Keratinocyte (primary cell): ENCODE data around the gene TNNT2. TPM values are rescaled to one million over a fixed set of nuclear protein-coding genes. Genes with fewer than 3 reads are reported as not detected.

Experiments
- DNase-seq: peaks from one replicate; pipeline ENCODE4 v3.0.0-alpha.2; 2011; ENCODE audit warnings: low read depth, missing footprints, low spot score
- FAIRE-seq: peaks from 2 replicates; lab custom pipeline; 2011; peaks lifted over from hg19 to GRCh38; lab: Jason Lieb, UNC
- H2AFZ ChIP-seq: 2 replicates; pipeline ENCODE4 v1.6.0; 2012; ENCODE audit warnings: low read length, control low read depth, inconsistent platforms; ENCODE audit not compliant: control insufficient read depth
- H3K27ac ChIP-seq: 2 replicates; pipeline ENCODE4 v1.5.1; 2011; ENCODE audit warnings: low read length; ENCODE audit not compliant: control insufficient read depth, insufficient read depth
- H3K27me3 ChIP-seq: 3 replicates; pipeline ENCODE4 v1.6.0; 2011; ENCODE audit warnings: low read length; ENCODE audit not compliant: control insufficient read depth, insufficient read depth; ENCODE audit errors: extremely low read depth
- H3K36me3 ChIP-seq, 2 experiments: 2 replicates in 1 of 2; 3 replicates in 1 of 2; pipeline ENCODE4 v1.5.1; 2011; ENCODE audit warnings: low read length in 2 of 2, mild to moderate bottlenecking in 1 of 2; ENCODE audit not compliant: control insufficient read depth in 2 of 2, insufficient read depth in 2 of 2; ENCODE audit errors: extremely low read depth in 1 of 2
- H3K4me1 ChIP-seq: 3 replicates; pipeline ENCODE4 v1.5.1; 2011; ENCODE audit warnings: low read length; ENCODE audit not compliant: control insufficient read depth, insufficient read depth; ENCODE audit errors: extremely low read depth
- H3K4me2 ChIP-seq: 3 replicates; pipeline ENCODE4 v1.6.0; 2011; ENCODE audit warnings: low read depth, low read length; ENCODE audit not compliant: control insufficient read depth, insufficient read depth; ENCODE audit errors: extremely low read depth
- H3K4me3 ChIP-seq, 3 experiments: fragments of 200-600 bp in 1 of 3; sonication (generic) in 1 of 3; 2 replicates in 2 of 3; 3 replicates in 1 of 3; pipeline ENCODE4 v1.5.1; 2011 to 2016; ENCODE audit warnings: low read length in 3 of 3, mild to moderate bottlenecking in 3 of 3, control low read depth in 2 of 3, inconsistent platforms in 1 of 3, low read depth in 1 of 3, mixed read lengths in 1 of 3, mixed run types in 1 of 3, moderate library complexity in 1 of 3; ENCODE audit not compliant: control insufficient read depth in 2 of 3, insufficient read depth in 2 of 3; ENCODE audit errors: extremely low read depth in 1 of 3
- H3K79me2 ChIP-seq: 2 replicates; pipeline ENCODE4 v1.6.0; 2012; ENCODE audit warnings: low read length; ENCODE audit not compliant: control insufficient read depth, insufficient read depth
- H3K9ac ChIP-seq: 3 replicates; pipeline ENCODE4 v1.6.0; 2011; ENCODE audit warnings: low read length; ENCODE audit not compliant: control insufficient read depth, insufficient read depth; ENCODE audit errors: extremely low read depth
- H3K9me1 ChIP-seq: 3 replicates; pipeline ENCODE4 v1.6.0; 2011; ENCODE audit warnings: low read length; ENCODE audit not compliant: control insufficient read depth, insufficient read depth; ENCODE audit errors: extremely low read depth
- H3K9me3 ChIP-seq: 2 replicates; pipeline ENCODE4 v1.5.1; 2012; ENCODE audit warnings: low read depth, low read length; ENCODE audit not compliant: control insufficient read depth
- H4K20me1 ChIP-seq: 3 replicates; pipeline ENCODE4 v1.6.0; 2011; ENCODE audit warnings: low read length; ENCODE audit not compliant: control insufficient read depth, insufficient read depth; ENCODE audit errors: extremely low read depth
- EZH2 ChIP-seq: IDR thresholded peaks from one replicate; pipeline ENCODE4 v1.6.1; 2012; ENCODE audit warnings: inconsistent platforms, mild to moderate bottlenecking, low read length, moderate library complexity
- dilution Hi-C: fragments of 300-500 bp; cut with MboI; formaldehyde crosslinking; loops from one replicate; pipeline ENCODE4 v1.7.0; 2020; ENCODE audit warnings: low sequenced_read_pairs; ENCODE audit not compliant: extremely low pct_ligation_motif_present
- polyA plus RNA-seq, 5 experiments: library from polyadenylated mRNA; depleted of rRNA in 3 of 5; stranded (reverse) in 3 of 5; stranded (forward) in 1 of 5; unstranded in 1 of 5; fragments of >200 nt; gene quantifications; 1 replicate in 1 of 5; 2 replicates in 3 of 5; 3 replicates in 1 of 5; pipeline versions ENCODE4 v1.2.1 to v1.2.3, GENCODE V29; 2011 to 2012; ENCODE audit warnings: missing spikeins in 2 of 5, low read depth in 1 of 5, low replicate concordance in 1 of 5
- TF ChIP-seq, protein P1 (sequence below), 3 experiments: IDR thresholded peaks in 1 of 3; conservative IDR thresholded peaks in 1 of 3; optimal IDR thresholded peaks in 1 of 3; 2 replicates in 2 of 3; 3 replicates in 1 of 3; pipeline versions ENCODE3 to v1.5.1; 2011; ENCODE audit warnings: low read length in 3 of 3, mild to moderate bottlenecking in 3 of 3, moderate library complexity in 2 of 3, control low read depth in 1 of 3, inconsistent platforms in 1 of 3; ENCODE audit not compliant: insufficient read depth in 2 of 3; ENCODE audit errors: extremely low read depth in 1 of 3

The TNNT2 gene
- polyA plus RNA-seq, 1 donor (not counting 4 experiments of a cell fraction or from before 2014, with no cell fraction given), result 1.4 TPM

DNA sequence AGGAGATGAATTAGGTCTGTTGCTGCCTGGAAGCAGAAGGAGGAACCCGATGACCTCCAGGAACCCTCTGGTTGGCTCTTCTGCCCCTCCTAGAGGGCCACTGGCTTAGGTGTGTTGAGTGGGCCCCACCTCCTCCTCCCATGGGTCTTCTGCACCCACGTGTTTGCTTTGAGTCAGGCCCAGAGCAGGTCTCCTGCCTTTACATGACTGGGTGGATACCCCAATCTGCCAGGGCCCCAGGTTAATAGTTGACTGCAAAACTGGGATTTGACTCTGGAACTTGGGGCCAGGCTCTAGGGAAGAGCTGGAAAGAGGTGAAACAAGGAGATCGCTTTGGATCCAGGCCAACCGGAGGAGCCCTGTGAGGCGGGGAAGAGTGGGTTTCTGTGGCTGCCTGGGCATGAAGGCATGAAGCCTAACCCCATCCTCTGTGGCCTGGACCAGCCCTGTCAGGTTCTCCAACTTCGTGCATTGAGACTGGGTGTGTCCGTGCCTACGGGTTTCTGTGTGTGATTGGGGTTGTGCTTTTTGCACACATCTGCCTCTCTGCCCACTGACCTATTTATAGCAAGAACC is 29.4 kb upstream of the TNNT2 start:
- no peaks in the 10 kb centered on the region for H3K79me2 ChIP-seq
- FAIRE-seq, result peak; percentile 65
- H3K9me3 ChIP-seq, result no peaks in the 10 kb centered on the region
- DNase-seq, result no peak
- H3K9ac ChIP-seq, result no peak overlapping the region
- peak overlapping the region; percentile 30 for H3K4me2 ChIP-seq
- H3K36me3 ChIP-seq, result no peaks in the 10 kb centered on the region
- H3K4me3 ChIP-seq, result no peak overlapping the region
- no peaks in the 10 kb centered on the region for H4K20me1 ChIP-seq
- peak overlapping the region; percentile 14 for H2AFZ ChIP-seq
- peaks cover 3% of the 10 kb centered on the region for H3K9me1 ChIP-seq
- H3K27ac ChIP-seq, result no peak overlapping the region
- TF ChIP-seq, protein P1, sequence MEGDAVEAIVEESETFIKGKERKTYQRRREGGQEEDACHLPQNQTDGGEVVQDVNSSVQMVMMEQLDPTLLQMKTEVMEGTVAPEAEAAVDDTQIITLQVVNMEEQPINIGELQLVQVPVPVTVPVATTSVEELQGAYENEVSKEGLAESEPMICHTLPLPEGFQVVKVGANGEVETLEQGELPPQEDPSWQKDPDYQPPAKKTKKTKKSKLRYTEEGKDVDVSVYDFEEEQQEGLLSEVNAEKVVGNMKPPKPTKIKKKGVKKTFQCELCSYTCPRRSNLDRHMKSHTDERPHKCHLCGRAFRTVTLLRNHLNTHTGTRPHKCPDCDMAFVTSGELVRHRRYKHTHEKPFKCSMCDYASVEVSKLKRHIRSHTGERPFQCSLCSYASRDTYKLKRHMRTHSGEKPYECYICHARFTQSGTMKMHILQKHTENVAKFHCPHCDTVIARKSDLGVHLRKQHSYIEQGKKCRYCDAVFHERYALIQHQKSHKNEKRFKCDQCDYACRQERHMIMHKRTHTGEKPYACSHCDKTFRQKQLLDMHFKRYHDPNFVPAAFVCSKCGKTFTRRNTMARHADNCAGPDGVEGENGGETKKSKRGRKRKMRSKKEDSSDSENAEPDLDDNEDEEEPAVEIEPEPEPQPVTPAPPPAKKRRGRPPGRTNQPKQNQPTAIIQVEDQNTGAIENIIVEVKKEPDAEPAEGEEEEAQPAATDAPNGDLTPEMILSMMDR (optimal IDR thresholded peaks at IDR 0.05 in 1 of 3, IDR thresholded peaks at IDR 0.05 in 1 of 3, conservative IDR thresholded peaks at IDR 0.05 in 1 of 3; ENCODE audit: extremely low read depth in 1 of 3, insufficient read depth in 2 of 3, low read length in 3 of 3), result no peak
- TF ChIP-seq EZH2, result no peak
- dilution Hi-C loops, result no loop called here
- H3K4me1 ChIP-seq, result peaks cover 15% of the 10 kb centered on the region
- peaks cover 20% of the 10 kb centered on the region for H3K27me3 ChIP-seq

DNA sequence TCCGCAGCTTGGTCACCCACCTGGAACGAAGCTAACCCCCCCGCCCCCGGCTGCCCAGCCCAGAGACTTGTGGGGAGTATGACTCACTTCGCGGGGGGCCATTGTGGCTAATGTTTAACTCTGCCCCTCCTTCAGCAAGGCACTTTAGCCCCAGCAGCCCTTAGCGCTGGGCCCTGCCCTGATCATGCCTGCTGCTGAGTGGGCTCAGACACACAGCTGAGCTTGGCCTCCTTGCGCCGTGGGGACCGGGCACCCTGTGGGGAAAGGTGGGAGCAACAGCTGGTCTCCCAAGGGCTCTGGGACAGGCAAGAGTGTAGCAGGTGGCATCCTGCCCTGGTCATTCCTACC is 28.0 kb upstream of the TNNT2 start:
- no peak overlapping the region for H3K4me2 ChIP-seq
- peaks cover 0 to 2% of the 10 kb centered on the region in 2 experiments for H3K36me3 ChIP-seq
- no peaks in the 10 kb centered on the region for H3K79me2 ChIP-seq
- DNase-seq (no peak), FAIRE-seq (no peak)
- H3K9ac ChIP-seq, result no peak overlapping the region
- no peaks in the 10 kb centered on the region for H3K9me3 ChIP-seq
- peaks cover 16% of the 10 kb centered on the region for H3K4me1 ChIP-seq
- H3K27ac ChIP-seq, result no peak overlapping the region
- peaks cover 3% of the 10 kb centered on the region for H3K9me1 ChIP-seq
- H2AFZ ChIP-seq, result no peak overlapping the region
- H3K27me3 ChIP-seq, result peaks cover 15% of the 10 kb centered on the region
- H4K20me1 ChIP-seq, result no peaks in the 10 kb centered on the region
- TF ChIP-seq, protein P1 (optimal IDR thresholded peaks at IDR 0.05 in 1 of 3, IDR thresholded peaks at IDR 0.05 in 1 of 3, conservative IDR thresholded peaks at IDR 0.05 in 1 of 3; ENCODE audit: extremely low read depth in 1 of 3, insufficient read depth in 2 of 3, low read length in 3 of 3), result no peak
- H3K4me3 ChIP-seq, result no peak overlapping the region
- dilution Hi-C loops, result no loop called here
